ENCODE results near the gene TNK1.

Gene TNK1

GRCh38 chr17:7341842-7342241, 39.0 kb upstream of the TNK1 start:
- DNase-seq (ENCODE audit: low read depth), result no peak
- H3K4me3 ChIP-seq (ENCODE audit: low read depth, low read length), result no peak overlapping the region
- TF ChIP-seq CTCF (conservative IDR thresholded peaks at IDR 0.05; ENCODE audit: low read depth, low read length), result no peak

- TF ChIP-seq CTCF (conservative IDR thresholded peaks at IDR 0.05; ENCODE audit: low read depth, low read length), result no peak
- no peak overlapping the region for H3K4me3 ChIP-seq (ENCODE audit: low read depth, low read length)
These were observed 37.6 kb upstream of the TNK1 start for GRCh38 chr17:7343250-7343649.

GRCh38 chr17:7346761-7347614, 33.9 kb upstream of the TNK1 start:
- no peak overlapping the region for H3K4me3 ChIP-seq (ENCODE audit: low read depth, low read length)
- DNase-seq (ENCODE audit: low read depth), result no peak
- TF ChIP-seq CTCF (conservative IDR thresholded peaks at IDR 0.05; ENCODE audit: low read depth, low read length), result no peak

More at GRCh38 chr17:7343250-7343649, 37.6 kb upstream of the TNK1 start:
- DNase-seq (ENCODE audit: low read depth), result no peak

- TF ChIP-seq CTCF (conservative IDR thresholded peaks at IDR 0.05; ENCODE audit: low read depth, low read length), result no peak
- H3K4me3 ChIP-seq (ENCODE audit: low read depth, low read length), result no peak overlapping the region
These were observed 33.0 kb upstream of the TNK1 start for GRCh38 chr17:7347630-7348477.

GRCh38 chr17:7348478-7349242, 32.2 kb upstream of the TNK1 start:
- no peak overlapping the region for H3K4me3 ChIP-seq (ENCODE audit: low read depth, low read length)
- TF ChIP-seq CTCF (conservative IDR thresholded peaks at IDR 0.05; ENCODE audit: low read depth, low read length), result no peak
- DNase-seq (ENCODE audit: low read depth), result no peak

More at GRCh38 chr17:7347630-7348477, 33.0 kb upstream of the TNK1 start:
- no peak for DNase-seq (ENCODE audit: low read depth)

- peak; percentile 90 for DNase-seq (ENCODE audit: low read depth)
- no peak for TF ChIP-seq CTCF (conservative IDR thresholded peaks at IDR 0.05; ENCODE audit: low read depth, low read length)
- H3K4me3 ChIP-seq (ENCODE audit: low read depth, low read length), result peak within 1 kb of the TSS; percentile 83
These were observed 29.0 kb upstream of the TNK1 start, which contains the start of gene KCTD11 for GRCh38 chr17:7351665-7352502. KCTD11 (plus strand) TSS chr17:7352162.

Measured in choroid plexus epithelial cell (primary cell).